Fibroblast of pulmonary artery (primary cell): Measurements from ENCODE around the gene COBLL1.

Experiments used
- DNase-seq: peaks from one replicate; pipeline ENCODE4 v3.0.0-alpha.2; 2010; ENCODE audit warnings: low read depth
- H3K4me3 ChIP-seq: replicated peaks from 2 replicates; pipeline ENCODE4 v1.5.1; 2011; ENCODE audit warnings: low read depth, mild to moderate bottlenecking, control low read depth, low read length, moderate library complexity
- CTCF ChIP-seq: IDR thresholded peaks from 2 replicates; pipeline ENCODE4 v1.5.1; 2011; ENCODE audit warnings: mild to moderate bottlenecking, control low read depth, low read length, inconsistent platforms; ENCODE audit errors: missing control alignments

COBLL1 gene

GRCh38 chr2:164836907-164837306 lies 4.7 kb downstream of the COBLL1 start:
- TF ChIP-seq CTCF, result no peak
- no peak for DNase-seq
- no peak overlapping the region for H3K4me3 ChIP-seq

- no peak for TF ChIP-seq CTCF
- DNase-seq, result no peak
These were observed 6.3 kb downstream of the COBLL1 start for GRCh38 chr2:164835302-164835701.

GRCh38 chr2:164831887-164832286 lies 9.7 kb downstream of the COBLL1 start:
- TF ChIP-seq CTCF, result no peak
- DNase-seq, result no peak
- H3K4me3 ChIP-seq, result no peak overlapping the region

More at GRCh38 chr2:164835302-164835701, 6.3 kb downstream of the COBLL1 start:
- H3K4me3 ChIP-seq, result no peak overlapping the region

DNA sequence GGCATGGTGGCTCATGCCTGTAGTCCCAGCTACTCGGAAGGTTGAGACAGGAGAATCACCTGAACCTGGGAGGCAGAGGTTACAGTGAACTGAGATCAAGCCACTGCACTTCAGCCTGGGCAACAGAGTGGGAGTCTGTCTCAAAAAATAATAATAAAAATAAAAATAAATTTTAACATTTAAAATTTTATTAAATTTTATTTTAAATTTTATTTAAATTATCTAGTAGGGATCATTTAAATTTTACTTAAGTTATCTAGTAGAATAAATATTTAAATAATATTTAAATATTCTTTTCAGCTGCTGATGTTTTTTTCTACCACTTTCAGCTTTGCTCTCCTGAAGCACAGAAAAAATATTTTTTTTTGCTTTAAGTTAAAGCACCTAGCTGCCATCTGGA lies 10.4 kb downstream of the COBLL1 start:
- DNase-seq, result no peak
- no peak for TF ChIP-seq CTCF
- no peak overlapping the region for H3K4me3 ChIP-seq

DNA sequence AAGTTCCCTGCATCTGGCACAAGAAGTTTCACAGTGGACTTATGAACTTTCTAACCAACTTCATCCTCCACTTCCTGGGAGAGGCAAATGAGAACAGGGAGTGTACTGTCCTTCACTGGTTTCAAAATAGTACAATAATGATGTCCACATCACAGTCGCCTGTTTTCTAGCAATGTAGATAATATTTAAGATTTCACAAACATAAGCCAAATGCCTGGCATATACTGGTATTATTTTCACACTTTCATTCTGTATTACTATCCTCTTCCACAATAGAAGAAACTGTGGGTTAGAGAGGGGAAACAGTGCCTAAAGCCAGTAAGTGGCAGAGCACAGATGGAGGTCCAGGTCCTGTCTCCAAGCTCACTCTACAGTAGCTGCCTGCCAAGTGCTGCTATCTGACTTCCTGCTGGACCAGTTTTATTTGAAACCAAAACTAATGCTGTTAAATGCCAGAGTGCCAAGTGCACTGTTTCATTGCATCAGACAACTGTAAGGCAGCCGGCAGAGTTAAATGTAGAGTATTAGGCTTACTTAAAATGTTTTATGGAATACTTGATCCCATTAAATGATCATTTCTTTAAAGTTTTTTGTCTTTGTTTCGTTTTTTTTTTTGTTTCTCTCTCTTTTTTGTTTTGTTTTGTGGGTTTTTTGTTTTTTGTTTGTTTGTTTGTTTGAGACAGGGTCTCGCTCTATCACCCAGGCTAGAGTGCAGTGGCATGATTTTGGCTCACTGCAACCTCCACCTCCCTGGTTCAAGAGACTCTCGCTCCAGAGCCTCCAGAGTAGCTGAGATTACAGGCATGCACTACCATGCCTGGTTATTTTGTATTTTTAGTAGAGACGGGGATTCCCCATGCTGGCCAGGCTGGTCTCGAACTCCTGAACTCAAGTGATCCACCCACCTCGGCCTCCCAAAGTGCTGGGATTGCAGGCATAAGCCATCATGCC lies 15.1 kb downstream of the COBLL1 start:
- H3K4me3 ChIP-seq, result no peak overlapping the region
- peak; percentile 59 for DNase-seq
- TF ChIP-seq CTCF, result no peak

DNA sequence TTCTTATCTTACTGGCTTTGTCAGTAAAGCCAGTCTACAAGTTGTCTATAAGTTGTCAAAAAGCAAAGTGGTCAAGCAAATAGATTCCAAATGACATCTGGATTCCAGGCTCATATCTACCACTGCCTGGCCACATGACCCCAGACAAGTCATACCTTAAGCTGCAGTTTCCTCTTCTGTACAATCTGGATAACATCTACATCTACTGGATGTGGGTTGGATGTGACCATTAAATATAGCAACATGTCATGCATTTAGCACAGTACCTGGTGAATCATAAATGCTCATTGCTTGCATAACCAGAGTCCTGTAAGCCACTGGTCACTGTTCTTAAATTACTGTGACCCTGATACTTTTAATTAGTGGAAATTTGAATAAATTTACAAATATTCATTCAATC lies 16.8 kb downstream of the COBLL1 start:
- no peak overlapping the region for H3K4me3 ChIP-seq
- no peak for TF ChIP-seq CTCF
- DNase-seq, result no peak

- no peak for DNase-seq
- TF ChIP-seq CTCF, result no peak
- no peak overlapping the region for H3K4me3 ChIP-seq
These were observed 18.5 kb downstream of the COBLL1 start for GRCh38 chr2:164823126-164823525.
